ENCODE results near the gene HCAR3.

GRCh38 chr12:122752464-122753318, 36.1 kb upstream of the HCAR3 start, which contains the start of gene DENR:
- TF ChIP-seq CTCF (IDR thresholded peaks at IDR 0.05; ENCODE audit: low read depth, low read length, poor library complexity, severe bottlenecking): peak; percentile 89
- TF ChIP-seq EZH2phosphoT487 (IDR thresholded peaks at IDR 0.05; ENCODE audit: borderline replicate concordance, low read length): no peak

Measured in DOHH2 (cell line).